Vagina (tissue), 2 donors: Measurements from ENCODE around the gene OSBP2. TPM values are rescaled to one million over a fixed set of nuclear protein-coding genes. Genes with fewer than 3 reads are reported as not detected.

Experiments
- DNase-seq, 2 donors: peaks; one replicate each; pipeline ENCODE4 v3.0.0-alpha.2; 2017; ENCODE audit errors: extremely low spot score in 2 of 2
- H3K27ac ChIP-seq: fragments of 200-600 bp; sonication (generic); one replicate; pipeline ENCODE4 v1.5.1; 2019
- H3K27me3 ChIP-seq: fragments of 200-600 bp; sonication (generic); one replicate; pipeline ENCODE4 v1.5.1; 2019
- H3K36me3 ChIP-seq, 2 donors: fragments of 200-600 bp; sonication (generic); one replicate each; pipeline ENCODE4 v1.5.1; 2017 to 2019
- H3K4me1 ChIP-seq: fragments of 200-600 bp; sonication (generic); one replicate; pipeline ENCODE4 v1.5.1; 2019
- H3K4me3 ChIP-seq, 2 donors: fragments of 200-600 bp; sonication (generic); 1 replicate in 1 of 2; 2 replicates in 1 of 2; pipeline ENCODE4 v1.5.1; 2016 to 2019
- H3K9me3 ChIP-seq: fragments of 200-600 bp; sonication (generic); one replicate; pipeline ENCODE4 v1.5.1; 2019
- CTCF ChIP-seq, 3 experiments: fragments of 450-650 bp in 2 of 3; fragments of 200-600 bp in 1 of 3; sonication (generic) in 1 of 3; IDR thresholded peaks; one replicate each; pipeline ENCODE4 v1.5.1; 2017 to 2019; ENCODE audit warnings: antibody characterized with exemption in 3 of 3, mild to moderate bottlenecking in 2 of 3, moderate library complexity in 2 of 3
- POLR2A ChIP-seq, 2 donors: fragments of 450-650 bp; IDR thresholded peaks; one replicate each; pipeline ENCODE4 v1.6.1; 2017; ENCODE audit warnings: antibody characterized with exemption in 2 of 2, mild to moderate bottlenecking in 2 of 2, moderate library complexity in 2 of 2
- POLR2AphosphoS5 ChIP-seq, 2 donors: sonication (generic); formaldehyde crosslinking; IDR thresholded peaks; one replicate each; pipeline ENCODE4 v1.9.0; 2017; ENCODE audit warnings: antibody characterized with exemption in 2 of 2, mild to moderate bottlenecking in 2 of 2, low read depth in 1 of 2; ENCODE audit not compliant: insufficient read depth in 1 of 2
- intact Hi-C: fragments of 100-400 bp; cut with DNase I; formaldehyde crosslinking; loops from one replicate; pipeline ENCODE4 v1.15.1; 2023
- total RNA-seq: library from RNA; depleted of rRNA; stranded (reverse); fragments of >200 nt; gene quantifications from one replicate; pipeline ENCODE4 v1.2.3, GENCODE V29; 2016

Gene OSBP2
- total RNA-seq, 1 donor from 2014 or later, result 3.7 TPM

GRCh38 chr22:30892286-30892685 is 197.6 kb downstream of the OSBP2 start:
- Histone ChIP-seq H3K27ac (no peak overlapping the region), H3K9me3 (no peaks in the 10 kb centered on the region), H3K27me3 (no peaks in the 10 kb centered on the region), H3K4me1 (no peaks in the 10 kb centered on the region), H3K36me3 (no peaks in the 10 kb centered on the region), H3K4me3 (no peak overlapping the region)
- DNase-seq, result no peak
- intact Hi-C loops, result no loop called here
- no peak for TF ChIP-seq CTCF (IDR thresholded peaks at IDR 0.05)
- TF ChIP-seq POLR2A (IDR thresholded peaks at IDR 0.05), result no peak
- no peak for TF ChIP-seq POLR2AphosphoS5 (IDR thresholded peaks at IDR 0.05; ENCODE audit: insufficient read depth in 1 of 2, low read depth in 1 of 2)

DNA sequence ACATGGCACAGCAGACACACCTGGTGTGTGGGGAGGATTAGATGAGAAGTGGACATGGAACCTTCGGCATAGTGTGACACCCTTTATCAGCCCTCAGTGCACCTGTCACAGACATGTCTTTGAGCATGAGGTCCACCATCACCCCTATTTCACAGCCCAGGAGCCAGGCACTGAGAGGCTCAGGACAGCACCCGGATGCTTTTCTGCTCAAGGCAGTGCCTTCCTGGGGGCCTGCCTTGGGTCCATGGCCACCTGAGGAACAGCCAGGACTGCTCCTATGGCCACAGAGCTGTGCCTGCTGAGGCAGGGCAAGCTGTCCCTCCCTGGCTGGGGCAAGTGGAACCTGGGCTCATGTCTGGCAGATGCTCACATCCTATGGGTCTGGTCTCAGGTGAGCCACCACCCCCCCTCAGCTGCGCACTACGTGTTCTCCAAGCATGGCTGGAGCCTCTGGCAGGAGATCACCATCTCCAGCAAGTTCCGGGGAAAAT is 198.1 kb downstream of the OSBP2 start:
- Histone ChIP-seq H3K36me3 (no peaks in the 10 kb centered on the region), H3K4me3 (no peak overlapping the region), H3K4me1 (no peaks in the 10 kb centered on the region), H3K27ac (no peak overlapping the region), H3K9me3 (no peaks in the 10 kb centered on the region), H3K27me3 (no peaks in the 10 kb centered on the region)
- peak in 1 of 2 donors; percentile 75 for DNase-seq
- intact Hi-C loops, result no loop called here
- no peak for TF ChIP-seq POLR2AphosphoS5 (IDR thresholded peaks at IDR 0.05; ENCODE audit: insufficient read depth in 1 of 2, low read depth in 1 of 2)
- TF ChIP-seq POLR2A (IDR thresholded peaks at IDR 0.05), result no peak
- no peak for TF ChIP-seq CTCF (IDR thresholded peaks at IDR 0.05)

DNA sequence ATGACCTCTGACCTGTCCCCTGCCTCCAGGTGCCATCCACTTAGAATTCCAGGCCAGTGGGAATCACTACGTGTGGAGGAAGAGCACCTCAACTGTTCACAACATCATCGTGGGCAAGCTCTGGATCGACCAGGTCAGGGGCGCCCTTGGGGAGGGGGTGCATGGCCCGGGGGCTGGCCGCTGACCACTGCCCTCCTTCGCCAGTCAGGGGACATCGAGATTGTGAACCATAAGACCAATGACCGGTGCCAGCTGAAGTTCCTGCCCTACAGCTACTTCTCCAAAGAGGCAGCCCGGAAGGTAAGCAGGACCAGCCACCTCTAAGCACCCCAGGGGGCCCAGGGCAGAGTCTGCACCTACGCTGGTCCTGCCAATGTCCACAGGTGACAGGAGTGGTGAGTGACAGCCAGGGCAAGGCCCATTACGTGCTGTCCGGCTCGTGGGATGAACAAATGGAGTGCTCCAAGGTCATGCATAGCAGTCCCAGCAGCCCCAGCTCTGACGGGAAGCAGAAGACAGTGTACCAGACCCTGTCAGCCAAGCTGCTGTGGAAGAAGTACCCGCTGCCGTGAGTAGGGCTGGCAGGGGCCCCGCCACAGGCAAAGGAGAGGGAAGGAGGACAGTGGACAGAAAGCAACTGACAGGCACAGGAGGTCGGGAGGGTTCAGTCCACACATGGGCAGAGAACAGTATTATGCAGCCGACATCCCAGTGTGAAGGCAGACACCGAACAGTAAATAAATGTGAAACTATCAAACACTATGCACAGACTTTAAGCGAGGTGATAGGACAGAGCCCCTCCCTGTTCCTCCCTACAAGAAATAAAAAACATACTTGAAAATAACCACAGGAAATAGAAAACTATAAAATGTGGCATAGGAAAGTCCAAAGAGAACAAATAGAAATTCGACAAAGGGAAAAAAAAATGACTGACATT is 199.0 kb downstream of the OSBP2 start:
- Histone ChIP-seq H3K27me3 (no peaks in the 10 kb centered on the region), H3K9me3 (no peaks in the 10 kb centered on the region), H3K36me3 (no peaks in the 10 kb centered on the region), H3K4me1 (no peaks in the 10 kb centered on the region), H3K4me3 (no peak overlapping the region), H3K27ac (no peak overlapping the region)
- no peak for TF ChIP-seq CTCF (IDR thresholded peaks at IDR 0.05)
- TF ChIP-seq POLR2A (IDR thresholded peaks at IDR 0.05), result no peak
- TF ChIP-seq POLR2AphosphoS5 (IDR thresholded peaks at IDR 0.05; ENCODE audit: insufficient read depth in 1 of 2, low read depth in 1 of 2), result no peak
- peak in 1 of 2 donors; percentile 76 for DNase-seq
- intact Hi-C loops, result no loop called here

DNA sequence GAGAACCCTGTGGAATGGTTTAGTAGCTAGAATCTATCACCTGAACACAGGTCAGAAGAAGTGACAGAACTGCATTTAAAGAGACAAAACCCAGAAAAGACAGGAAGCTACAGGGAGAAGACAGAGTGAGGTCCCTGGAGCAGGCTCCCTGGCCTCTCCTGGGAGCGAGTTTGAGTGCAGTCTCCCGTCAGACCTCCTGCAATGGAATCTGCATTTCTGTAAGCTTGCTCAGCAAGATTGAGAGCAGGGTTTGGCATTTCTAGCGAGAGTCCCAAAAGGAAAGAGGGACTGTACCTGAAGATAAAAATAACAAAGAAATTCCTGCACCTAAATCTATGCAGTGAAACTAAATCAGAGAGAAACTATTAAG is 199.7 kb downstream of the OSBP2 start:
- peak in 1 of 2 donors; percentile 6 for DNase-seq
- Histone ChIP-seq H3K27ac (no peak overlapping the region), H3K4me3 (no peak overlapping the region), H3K27me3 (no peaks in the 10 kb centered on the region), H3K9me3 (no peaks in the 10 kb centered on the region), H3K4me1 (no peaks in the 10 kb centered on the region), H3K36me3 (no peaks in the 10 kb centered on the region)
- TF ChIP-seq POLR2A (IDR thresholded peaks at IDR 0.05) (no peak), POLR2AphosphoS5 (IDR thresholded peaks at IDR 0.05; ENCODE audit: insufficient read depth in 1 of 2, low read depth in 1 of 2) (no peak), CTCF (IDR thresholded peaks at IDR 0.05) (no peak)
- intact Hi-C loops, result no loop called here
